Astrocyte of the cerebellum (primary cell): ENCODE measurements around the gene ARAP1.

Experiments
- DNase-seq: peaks from one replicate; pipeline ENCODE4 v3.0.0-alpha.2; 2011; ENCODE audit warnings: low read depth
- H3K4me3 ChIP-seq: 2 replicates; pipeline ENCODE4 v1.5.1; 2011; ENCODE audit warnings: mild to moderate bottlenecking, low read depth, low read length, moderate library complexity
- in situ Hi-C: cut with HindIII; loops from 2 replicates; pipeline ENCODE4 v1.10.0; 2017; ENCODE audit warnings: low sequenced_read_pairs
- TF ChIP-seq, protein P1 (sequence below): IDR thresholded peaks from 2 replicates; pipeline ENCODE4 v1.5.1; 2012; ENCODE audit warnings: low read length, low read depth, moderate library complexity, mild to moderate bottlenecking; ENCODE audit errors: missing control alignments

Gene ARAP1

DNA sequence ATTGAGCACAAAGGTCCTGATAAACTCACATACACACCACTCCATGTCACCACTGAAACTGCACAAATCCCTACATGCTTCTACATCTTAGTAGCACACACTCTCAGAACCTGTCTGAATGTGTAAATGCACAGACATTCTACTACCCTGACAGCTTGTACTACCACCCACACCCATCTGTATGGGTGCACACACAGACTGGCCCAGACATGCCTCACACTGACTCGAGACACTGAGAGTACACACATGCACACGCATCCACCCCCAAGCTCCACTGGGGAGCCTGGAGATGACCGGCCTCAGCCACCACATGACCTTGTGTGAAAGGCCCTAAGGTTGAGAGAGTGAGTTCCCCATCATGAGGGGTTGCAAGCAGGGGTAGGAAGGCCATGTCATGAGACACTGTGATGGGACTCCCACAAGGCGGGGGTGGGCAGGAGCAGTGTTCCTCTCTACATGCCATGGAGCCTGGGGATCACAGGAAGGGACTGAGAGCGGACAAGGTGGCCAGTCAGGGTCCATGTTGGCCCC lies 28.1 kb downstream of the ARAP1 start:
- DNase-seq = no peak
- H3K4me3 ChIP-seq = no peak overlapping the region
- TF ChIP-seq, protein P1, sequence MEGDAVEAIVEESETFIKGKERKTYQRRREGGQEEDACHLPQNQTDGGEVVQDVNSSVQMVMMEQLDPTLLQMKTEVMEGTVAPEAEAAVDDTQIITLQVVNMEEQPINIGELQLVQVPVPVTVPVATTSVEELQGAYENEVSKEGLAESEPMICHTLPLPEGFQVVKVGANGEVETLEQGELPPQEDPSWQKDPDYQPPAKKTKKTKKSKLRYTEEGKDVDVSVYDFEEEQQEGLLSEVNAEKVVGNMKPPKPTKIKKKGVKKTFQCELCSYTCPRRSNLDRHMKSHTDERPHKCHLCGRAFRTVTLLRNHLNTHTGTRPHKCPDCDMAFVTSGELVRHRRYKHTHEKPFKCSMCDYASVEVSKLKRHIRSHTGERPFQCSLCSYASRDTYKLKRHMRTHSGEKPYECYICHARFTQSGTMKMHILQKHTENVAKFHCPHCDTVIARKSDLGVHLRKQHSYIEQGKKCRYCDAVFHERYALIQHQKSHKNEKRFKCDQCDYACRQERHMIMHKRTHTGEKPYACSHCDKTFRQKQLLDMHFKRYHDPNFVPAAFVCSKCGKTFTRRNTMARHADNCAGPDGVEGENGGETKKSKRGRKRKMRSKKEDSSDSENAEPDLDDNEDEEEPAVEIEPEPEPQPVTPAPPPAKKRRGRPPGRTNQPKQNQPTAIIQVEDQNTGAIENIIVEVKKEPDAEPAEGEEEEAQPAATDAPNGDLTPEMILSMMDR = no peak
- in situ Hi-C loops = no loop called here

DNA sequence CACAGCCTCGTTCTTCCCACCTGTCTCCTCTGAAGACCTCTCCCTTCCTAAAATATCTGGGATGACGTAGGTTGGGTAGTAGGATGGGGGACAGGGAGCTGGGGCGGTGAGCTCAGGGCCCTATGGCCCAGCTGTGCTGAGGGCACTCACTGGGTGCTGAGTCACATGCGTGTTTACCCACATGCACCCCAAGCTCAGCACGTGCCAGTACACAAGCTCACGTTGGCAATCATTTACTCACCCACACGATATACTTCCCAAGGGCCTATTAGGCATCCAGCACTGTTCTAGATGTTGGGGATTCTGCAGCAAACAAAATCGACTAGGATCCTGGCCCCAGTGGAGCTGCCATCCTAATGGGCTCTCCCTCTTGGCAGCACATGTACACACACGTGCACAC lies 28.7 kb downstream of the ARAP1 start:
- TF ChIP-seq, protein P1 = no peak
- no peak overlapping the region for H3K4me3 ChIP-seq
- in situ Hi-C loops = no loop called here
- no peak for DNase-seq

DNA sequence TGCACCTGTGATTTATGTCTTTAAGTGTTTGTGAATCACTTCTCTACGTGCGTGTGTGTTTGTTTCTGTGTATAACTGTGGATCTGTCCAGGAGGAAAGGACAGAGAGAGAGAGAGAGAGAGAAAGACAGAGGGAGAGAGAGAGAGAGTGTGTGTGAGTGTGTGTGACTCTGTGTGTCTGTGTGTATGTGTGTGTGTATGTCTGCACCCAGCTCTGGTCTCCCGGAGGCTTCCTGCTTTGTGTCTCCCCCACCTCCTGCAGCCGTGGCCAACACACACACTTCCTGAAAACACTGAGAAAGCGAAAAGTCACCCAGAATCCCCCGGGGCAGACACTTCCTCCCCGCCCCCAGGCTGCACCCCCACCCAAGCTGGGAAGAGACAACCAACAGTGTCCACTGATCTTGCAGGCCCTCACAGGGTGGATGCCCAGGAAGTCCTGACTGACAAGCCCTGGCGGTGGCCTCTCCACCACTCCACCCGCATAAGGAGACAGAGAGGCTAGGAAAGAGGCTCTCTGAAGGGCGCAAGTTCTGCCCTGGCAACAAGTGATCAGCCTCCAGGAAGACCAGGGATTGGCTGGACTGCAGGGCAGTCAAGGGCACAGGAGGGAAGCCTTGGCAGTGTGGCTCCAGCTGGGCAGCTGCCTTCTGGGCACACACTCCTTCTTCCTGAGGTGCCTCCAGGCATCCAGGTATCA lies 30.0 kb downstream of the ARAP1 start:
- TF ChIP-seq, protein P1 = no peak
- DNase-seq = peak; percentile 60
- in situ Hi-C loops = no loop called here
- peak overlapping the region; percentile 58 for H3K4me3 ChIP-seq

DNA sequence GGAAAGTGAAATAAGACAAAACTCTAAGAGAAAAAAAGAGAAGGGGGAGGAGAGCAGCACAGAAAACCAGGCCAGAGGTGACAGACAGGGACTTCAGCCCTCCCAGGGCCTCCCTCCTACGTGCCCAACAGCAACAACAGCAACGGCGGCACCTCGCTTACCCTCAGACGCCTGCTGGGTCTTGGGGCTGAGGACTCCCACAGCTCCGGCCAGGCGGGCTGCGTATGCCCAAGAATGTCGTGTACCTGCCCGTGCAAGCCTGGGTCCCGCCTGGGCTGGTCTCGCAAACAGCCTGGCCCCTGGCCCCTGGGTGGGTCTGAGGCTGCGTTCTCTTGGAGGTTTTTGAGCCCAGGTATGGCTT lies 30.5 kb downstream of the ARAP1 start:
- in situ Hi-C loops = no loop called here
- no peak for DNase-seq
- TF ChIP-seq, protein P1 = no peak
- H3K4me3 ChIP-seq = peak overlapping the region; percentile 58

DNA sequence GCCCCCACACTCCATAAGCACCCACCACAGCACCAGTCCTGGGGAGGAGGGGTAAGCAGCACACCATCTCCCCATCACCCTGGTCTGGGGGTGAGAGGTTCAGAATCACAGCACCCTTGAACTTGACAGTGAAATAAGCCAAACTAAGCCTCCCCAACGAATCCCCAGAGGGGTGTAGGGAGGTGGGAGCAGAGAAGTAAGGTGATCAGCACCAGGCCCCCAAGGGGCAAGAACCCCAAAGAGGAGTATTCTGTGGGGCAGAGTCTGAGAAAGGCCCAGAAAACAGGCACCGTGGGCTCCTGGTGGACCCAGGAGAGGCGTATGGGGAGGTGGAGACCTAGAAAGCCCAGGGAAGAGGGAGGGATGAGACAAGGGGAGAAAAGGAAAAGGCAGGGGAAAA lies 30.9 kb downstream of the ARAP1 start:
- in situ Hi-C loops = no loop called here
- TF ChIP-seq, protein P1 = no peak
- no peak for DNase-seq
- peak overlapping the region; percentile 58 for H3K4me3 ChIP-seq

DNA sequence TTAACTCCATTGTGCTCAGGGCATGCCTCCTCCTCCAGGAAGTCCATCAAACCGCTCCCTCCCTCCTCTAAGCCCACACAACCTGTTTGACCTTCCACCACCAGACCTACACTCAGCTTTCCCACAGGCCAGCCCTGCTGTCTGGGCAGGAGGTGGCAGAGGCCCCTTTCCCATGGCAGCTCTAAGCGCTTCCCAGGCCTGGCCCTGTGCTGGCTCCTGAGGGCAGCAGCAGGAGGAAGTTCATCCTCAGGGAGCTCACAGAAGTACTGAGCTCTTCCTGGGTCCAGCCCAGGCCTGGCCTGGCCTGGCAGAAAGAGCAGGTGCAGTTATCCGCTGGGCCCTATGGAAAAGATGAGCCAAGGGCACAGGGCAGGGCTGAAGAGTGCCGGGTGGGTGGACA lies 31.4 kb downstream of the ARAP1 start:
- DNase-seq = no peak
- in situ Hi-C loops = no loop called here
- peak overlapping the region; percentile 58 for H3K4me3 ChIP-seq
- TF ChIP-seq, protein P1 = no peak
